HL-60 (cell line): ENCODE results near the gene NARS2.

Experiments
- GABPA ChIP-seq: IDR thresholded peaks from 2 replicates; pipeline ENCODE4 v1.6.1; 2012; ENCODE audit warnings: low read depth
- POLR2AphosphoS5 ChIP-seq: IDR thresholded peaks from 2 replicates; pipeline ENCODE4 v1.6.1; 2012; ENCODE audit warnings: low read depth
- TF ChIP-seq, protein P1 (sequence below): IDR thresholded peaks from one replicate; pipeline ENCODE4 v1.5.1; 2011; ENCODE audit warnings: low read length, control low read depth, inconsistent platforms; ENCODE audit not compliant: insufficient read depth

DNA sequence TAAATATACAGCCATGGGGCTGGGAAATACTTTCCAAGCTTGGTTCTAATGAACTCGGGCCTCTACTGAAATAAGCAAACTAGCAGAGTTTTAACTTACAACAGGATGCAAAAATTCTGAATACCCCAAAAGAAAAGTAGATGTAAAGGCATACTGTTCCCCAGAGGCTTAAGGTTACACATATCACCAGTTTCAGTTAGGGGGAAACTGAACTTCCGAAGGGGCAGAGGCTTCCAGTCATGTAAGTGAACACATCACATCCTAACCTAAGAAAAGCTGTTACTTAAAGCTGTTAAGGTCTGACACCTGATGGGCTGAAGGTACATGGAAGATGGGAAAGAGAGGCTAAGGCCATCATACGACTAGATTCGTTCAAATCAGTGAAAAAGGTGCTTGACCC is 159.3 kb downstream of the NARS2 start:
- TF ChIP-seq, protein P1, sequence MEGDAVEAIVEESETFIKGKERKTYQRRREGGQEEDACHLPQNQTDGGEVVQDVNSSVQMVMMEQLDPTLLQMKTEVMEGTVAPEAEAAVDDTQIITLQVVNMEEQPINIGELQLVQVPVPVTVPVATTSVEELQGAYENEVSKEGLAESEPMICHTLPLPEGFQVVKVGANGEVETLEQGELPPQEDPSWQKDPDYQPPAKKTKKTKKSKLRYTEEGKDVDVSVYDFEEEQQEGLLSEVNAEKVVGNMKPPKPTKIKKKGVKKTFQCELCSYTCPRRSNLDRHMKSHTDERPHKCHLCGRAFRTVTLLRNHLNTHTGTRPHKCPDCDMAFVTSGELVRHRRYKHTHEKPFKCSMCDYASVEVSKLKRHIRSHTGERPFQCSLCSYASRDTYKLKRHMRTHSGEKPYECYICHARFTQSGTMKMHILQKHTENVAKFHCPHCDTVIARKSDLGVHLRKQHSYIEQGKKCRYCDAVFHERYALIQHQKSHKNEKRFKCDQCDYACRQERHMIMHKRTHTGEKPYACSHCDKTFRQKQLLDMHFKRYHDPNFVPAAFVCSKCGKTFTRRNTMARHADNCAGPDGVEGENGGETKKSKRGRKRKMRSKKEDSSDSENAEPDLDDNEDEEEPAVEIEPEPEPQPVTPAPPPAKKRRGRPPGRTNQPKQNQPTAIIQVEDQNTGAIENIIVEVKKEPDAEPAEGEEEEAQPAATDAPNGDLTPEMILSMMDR: no peak
- no peak for TF ChIP-seq GABPA
- TF ChIP-seq POLR2AphosphoS5: no peak
